HepG2 (cell line): ENCODE results near the gene CTDSP2. TPM values are rescaled to one million over a fixed set of nuclear protein-coding genes. Genes with fewer than 3 reads are reported as not detected.
A peak's percentile ranks its signal among the peaks of the same experiment; 100 is the strongest.

Experiments
- ARNTL ChIP-seq: sonication (generic); formaldehyde crosslinking; IDR thresholded peaks from 2 replicates; pipeline ENCODE4 v1.4.0; 2020; ENCODE audit warnings: mild to moderate bottlenecking, missing genetic modification reagents
- CTCF ChIP-seq: sonication (generic); formaldehyde crosslinking; IDR thresholded peaks from 2 replicates; pipeline ENCODE4 v1.5.0; 2020; ENCODE audit warnings: mild to moderate bottlenecking, missing genetic modification reagents, moderate library complexity
- NCOR1 ChIP-seq: fragments of 200-600 bp; sonication (generic); IDR thresholded peaks from 2 replicates; pipeline ENCODE4 v1.7.0; 2017; ENCODE audit warnings: antibody characterized with exemption, low read length, borderline replicate concordance
- NFYC ChIP-seq: IDR thresholded peaks from 2 replicates; pipeline ENCODE4 v1.6.1; 2016; ENCODE audit warnings: missing genetic modification reagents, missing compliant biosample characterization
- PAF1 ChIP-seq: IDR thresholded peaks from 2 replicates; pipeline ENCODE4 v1.6.1; 2016; ENCODE audit warnings: missing genetic modification reagents, missing compliant biosample characterization
- PRDM15 ChIP-seq: sonication (generic); formaldehyde crosslinking; IDR thresholded peaks from 2 replicates; pipeline ENCODE4 v1.4.0; 2020; ENCODE audit warnings: missing genetic modification reagents
- REST ChIP-seq, 2 experiments: IDR thresholded peaks; 2 replicates each; pipeline ENCODE4 v1.6.1; 2011 to 2012; ENCODE audit warnings: low read length in 2 of 2, borderline replicate concordance in 1 of 2, low read depth in 1 of 2, mild to moderate bottlenecking in 1 of 2, moderate library complexity in 1 of 2
- SIN3A ChIP-seq: IDR thresholded peaks from 2 replicates; pipeline ENCODE4 v1.6.1; 2011; ENCODE audit warnings: low read depth, mild to moderate bottlenecking, control low read depth, low read length, borderline replicate concordance
- TCF7 ChIP-seq: sonication (generic); IDR thresholded peaks from 2 replicates; pipeline ENCODE4 v1.6.1; 2016; ENCODE audit warnings: antibody characterized with exemption, low read depth
- THRA ChIP-seq: sonication (generic); formaldehyde crosslinking; IDR thresholded peaks from 2 replicates; pipeline ENCODE4 v1.4.0; 2020; ENCODE audit warnings: missing genetic modification reagents, borderline replicate concordance
- ZKSCAN5 ChIP-seq: sonication (generic); formaldehyde crosslinking; IDR thresholded peaks from 2 replicates; pipeline ENCODE4 v1.5.1; 2020; ENCODE audit warnings: mild to moderate bottlenecking, missing genetic modification reagents
- ZNF687 ChIP-seq: sonication (generic); formaldehyde crosslinking; IDR thresholded peaks from 2 replicates; pipeline ENCODE4 v1.5.1; 2020; ENCODE audit warnings: mild to moderate bottlenecking, missing genetic modification reagents, moderate library complexity
- polyA plus RNA-seq, 8 experiments: library from polyadenylated mRNA; depleted of rRNA in 3 of 8; stranded (reverse) in 7 of 8; unstranded in 1 of 8; fragments of >200 nt; fragmentation: Illumina TruSeq in 4 of 8; extraction: Trizol in 4 of 8; gene quantifications; 2 replicates each; pipeline versions ENCODE4 v1.2.1 to v1.2.3, GENCODE V29; 2011 to 2016; ENCODE audit warnings: low read depth in 4 of 8, missing spikeins in 1 of 8, mixed read lengths in 1 of 8; ENCODE audit not compliant: insufficient read depth in 1 of 8
- total RNA-seq, 5 experiments: library from RNA; depleted of rRNA; stranded (reverse); fragments of >200 nt; fragmentation: Illumina TruSeq; extraction: Trizol; gene quantifications; 2 replicates each; pipeline ENCODE4 v1.2.3, GENCODE V29; 2016; ENCODE audit warnings: low read depth in 1 of 5

The CTDSP2 gene
- total and polyA plus RNA-seq, 2 of the 13 experiments (the other 11 are each of a cell fraction or from before 2014, with no cell fraction given) = 38.1 to 82.5 TPM

GRCh38 chr12:57846577-57847319, at the start of gene CTDSP2 (continued):
- TF ChIP-seq NFYC (peak; percentile 51), ZKSCAN5 (CRISPR knock-in tag) (0 out of 2 replicates have a peak, but pooled peaks have one; percentile 21), PAF1 (no peak), REST (IDR thresholded peaks at IDR 0.05; ENCODE audit: borderline replicate concordance in 1 of 2, low read depth in 1 of 2, low read length in 2 of 2) (peak in 1 of 2 experiments; percentile 27; a peak in 1 of 4 replicates), ZNF687 (CRISPR knock-in tag) (peak; percentile 23; the same call in 1 of the 2 replicates), SIN3A (peak; percentile 63; the same call in 1 of the 2 replicates), THRA (CRISPR knock-in tag) (0 out of 2 replicates have a peak, but pooled peaks have one; percentile 10), PRDM15 (peak; percentile 97), NCOR1 (peak; percentile 55; the same call in 1 of the 2 replicates), TCF7 (0 out of 2 replicates have a peak, but pooled peaks have one; percentile 9), CTCF (CRISPR knock-in tag) (0 out of 2 replicates have a peak, but pooled peaks have one; percentile 13), ARNTL (CRISPR knock-in tag) (0 out of 2 replicates have a peak, but pooled peaks have one; percentile 44)
